Keratinocyte (primary cell): ENCODE results near the gene MAP7. TPM values are rescaled to one million over a fixed set of nuclear protein-coding genes. Genes with fewer than 3 reads are reported as not detected.

ENCODE experiments used
- DNase-seq: peaks from one replicate; pipeline ENCODE4 v3.0.0-alpha.2; 2011; ENCODE audit warnings: low read depth, missing footprints, low spot score
- FAIRE-seq: peaks from 2 replicates; lab custom pipeline; 2011; peaks lifted over from hg19 to GRCh38; lab: Jason Lieb, UNC
- H2AFZ ChIP-seq: 2 replicates; pipeline ENCODE4 v1.6.0; 2012; ENCODE audit warnings: low read length, control low read depth, inconsistent platforms; ENCODE audit not compliant: control insufficient read depth
- H3K27ac ChIP-seq: 2 replicates; pipeline ENCODE4 v1.5.1; 2011; ENCODE audit warnings: low read length; ENCODE audit not compliant: control insufficient read depth, insufficient read depth
- H3K27me3 ChIP-seq: 3 replicates; pipeline ENCODE4 v1.6.0; 2011; ENCODE audit warnings: low read length; ENCODE audit not compliant: control insufficient read depth, insufficient read depth; ENCODE audit errors: extremely low read depth
- H3K36me3 ChIP-seq, 2 experiments: 2 replicates in 1 of 2; 3 replicates in 1 of 2; pipeline ENCODE4 v1.5.1; 2011; ENCODE audit warnings: low read length in 2 of 2, mild to moderate bottlenecking in 1 of 2; ENCODE audit not compliant: control insufficient read depth in 2 of 2, insufficient read depth in 2 of 2; ENCODE audit errors: extremely low read depth in 1 of 2
- H3K4me1 ChIP-seq: 3 replicates; pipeline ENCODE4 v1.5.1; 2011; ENCODE audit warnings: low read length; ENCODE audit not compliant: control insufficient read depth, insufficient read depth; ENCODE audit errors: extremely low read depth
- H3K4me2 ChIP-seq: 3 replicates; pipeline ENCODE4 v1.6.0; 2011; ENCODE audit warnings: low read depth, low read length; ENCODE audit not compliant: control insufficient read depth, insufficient read depth; ENCODE audit errors: extremely low read depth
- H3K4me3 ChIP-seq, 3 experiments: fragments of 200-600 bp in 1 of 3; sonication (generic) in 1 of 3; 2 replicates in 2 of 3; 3 replicates in 1 of 3; pipeline ENCODE4 v1.5.1; 2011 to 2016; ENCODE audit warnings: low read length in 3 of 3, mild to moderate bottlenecking in 3 of 3, control low read depth in 2 of 3, inconsistent platforms in 1 of 3, low read depth in 1 of 3, mixed read lengths in 1 of 3, mixed run types in 1 of 3, moderate library complexity in 1 of 3; ENCODE audit not compliant: control insufficient read depth in 2 of 3, insufficient read depth in 2 of 3; ENCODE audit errors: extremely low read depth in 1 of 3
- H3K79me2 ChIP-seq: 2 replicates; pipeline ENCODE4 v1.6.0; 2012; ENCODE audit warnings: low read length; ENCODE audit not compliant: control insufficient read depth, insufficient read depth
- H3K9ac ChIP-seq: 3 replicates; pipeline ENCODE4 v1.6.0; 2011; ENCODE audit warnings: low read length; ENCODE audit not compliant: control insufficient read depth, insufficient read depth; ENCODE audit errors: extremely low read depth
- H3K9me1 ChIP-seq: 3 replicates; pipeline ENCODE4 v1.6.0; 2011; ENCODE audit warnings: low read length; ENCODE audit not compliant: control insufficient read depth, insufficient read depth; ENCODE audit errors: extremely low read depth
- H3K9me3 ChIP-seq: 2 replicates; pipeline ENCODE4 v1.5.1; 2012; ENCODE audit warnings: low read depth, low read length; ENCODE audit not compliant: control insufficient read depth
- H4K20me1 ChIP-seq: 3 replicates; pipeline ENCODE4 v1.6.0; 2011; ENCODE audit warnings: low read length; ENCODE audit not compliant: control insufficient read depth, insufficient read depth; ENCODE audit errors: extremely low read depth
- CTCF ChIP-seq, 3 experiments: IDR thresholded peaks in 1 of 3; conservative IDR thresholded peaks in 1 of 3; optimal IDR thresholded peaks in 1 of 3; 2 replicates in 2 of 3; 3 replicates in 1 of 3; pipeline versions ENCODE3 to v1.5.1; 2011; ENCODE audit warnings: low read length in 3 of 3, mild to moderate bottlenecking in 3 of 3, moderate library complexity in 2 of 3, control low read depth in 1 of 3, inconsistent platforms in 1 of 3; ENCODE audit not compliant: insufficient read depth in 2 of 3; ENCODE audit errors: extremely low read depth in 1 of 3
- EZH2 ChIP-seq: IDR thresholded peaks from one replicate; pipeline ENCODE4 v1.6.1; 2012; ENCODE audit warnings: inconsistent platforms, mild to moderate bottlenecking, low read length, moderate library complexity
- dilution Hi-C: fragments of 300-500 bp; cut with MboI; formaldehyde crosslinking; loops from one replicate; pipeline ENCODE4 v1.7.0; 2020; ENCODE audit warnings: low sequenced_read_pairs; ENCODE audit not compliant: extremely low pct_ligation_motif_present
- polyA minus RNA-seq, 3 experiments: library from RNA; depleted of rRNA, polyadenylated mRNA; stranded (reverse); fragments of >200 nt; gene quantifications; 1 replicate in 1 of 3; 2 replicates in 1 of 3; 3 replicates in 1 of 3; pipeline ENCODE4 v1.2.3, GENCODE V29; 2011
- polyA plus RNA-seq, 5 experiments: library from polyadenylated mRNA; depleted of rRNA in 3 of 5; stranded (reverse) in 3 of 5; stranded (forward) in 1 of 5; unstranded in 1 of 5; fragments of >200 nt; gene quantifications; 1 replicate in 1 of 5; 2 replicates in 3 of 5; 3 replicates in 1 of 5; pipeline versions ENCODE4 v1.2.1 to v1.2.3, GENCODE V29; 2011 to 2012; ENCODE audit warnings: missing spikeins in 2 of 5, low read depth in 1 of 5, low replicate concordance in 1 of 5

The MAP7 gene
- 8.5 to 14.9 TPM (median 11.8 TPM) in 3 replicates for polyA plus RNA-seq
- 29.9 TPM for polyA plus RNA-seq (2011; ENCODE audit: low read depth)
- 14.5 and 17.4 TPM in 2 replicates for polyA plus RNA-seq (2011; cell fraction: cytosol; rRNA removed)
- 13.0 and 15.3 TPM in 2 replicates for polyA plus RNA-seq (2011; cell fraction: nucleus; rRNA removed)
- polyA plus RNA-seq (2012; ENCODE audit: low replicate concordance) = 24.6 and 26.8 TPM in 2 replicates
- polyA minus RNA-seq = 7.1 to 11.6 TPM (median 8.1 TPM) in 3 replicates
- 10.6 TPM for polyA minus RNA-seq (2011; cell fraction: cytosol; rRNA and poly(A)+ RNA removed)
- polyA minus RNA-seq (2011; cell fraction: nucleus; rRNA and poly(A)+ RNA removed) = 4.4 and 7.7 TPM in 2 replicates

- Histone ChIP-seq H3K4me1 (peaks cover 8% of the 10 kb centered on the region), H3K9me1 (no peaks in the 10 kb centered on the region), H3K27me3 (no peaks in the 10 kb centered on the region), H3K4me3 (peak within 1 kb of the TSS; percentile 75 to 86 (median 80)), H3K9me3 (no peaks in the 10 kb centered on the region), H3K79me2 (peaks cover 28% of the 10 kb centered on the region), H3K4me2 (peak within 1 kb of the TSS; percentile 94), H2AFZ (peak within 1 kb of the TSS; percentile 99), H4K20me1 (no peaks in the 10 kb centered on the region), H3K9ac (peak within 1 kb of the TSS; percentile 86), H3K27ac (peak within 1 kb of the TSS; percentile 77), H3K36me3 (no peaks in the 10 kb centered on the region)
- FAIRE-seq (no peak), DNase-seq (no peak)
- TF ChIP-seq EZH2 (no peak), CTCF (optimal IDR thresholded peaks at IDR 0.05 in 1 of 3, IDR thresholded peaks at IDR 0.05 in 1 of 3, conservative IDR thresholded peaks at IDR 0.05 in 1 of 3; ENCODE audit: extremely low read depth in 1 of 3, insufficient read depth in 2 of 3, low read length in 3 of 3) (peak; percentile 59 to 76 (median 61))
- dilution Hi-C loops = no loop called here
These were observed at the start of gene MAP7 for GRCh38 chr6:136550330-136551071. Gene MAP7 (minus strand): TSS chr6:136550422. CDS start chr6:136550408, 14 bp downstream.

- Histone ChIP-seq H3K9ac (no peak overlapping the region), H3K27me3 (no peaks in the 10 kb centered on the region), H3K4me1 (peaks cover 2% of the 10 kb centered on the region), H3K4me3 (no peak overlapping the region), H3K27ac (no peak overlapping the region), H2AFZ (no peak overlapping the region), H3K9me1 (no peaks in the 10 kb centered on the region), H3K9me3 (no peaks in the 10 kb centered on the region), H3K4me2 (no peak overlapping the region), H3K79me2 (no peaks in the 10 kb centered on the region), H4K20me1 (no peaks in the 10 kb centered on the region), H3K36me3 (no peaks in the 10 kb centered on the region)
- DNase-seq (no peak), FAIRE-seq (no peak)
- no peak for TF ChIP-seq CTCF (optimal IDR thresholded peaks at IDR 0.05 in 1 of 3, IDR thresholded peaks at IDR 0.05 in 1 of 3, conservative IDR thresholded peaks at IDR 0.05 in 1 of 3; ENCODE audit: extremely low read depth in 1 of 3, insufficient read depth in 2 of 3, low read length in 3 of 3)
- TF ChIP-seq EZH2 = no peak
- dilution Hi-C loops = no loop called here
These were observed 49.2 kb upstream of the MAP7 start for GRCh38 chr6:136599329-136600011.
